ENCODE measurements around the gene CES2.
A peak's percentile ranks its signal among the peaks of the same experiment; 100 is the strongest.

Gene CES2

DNA sequence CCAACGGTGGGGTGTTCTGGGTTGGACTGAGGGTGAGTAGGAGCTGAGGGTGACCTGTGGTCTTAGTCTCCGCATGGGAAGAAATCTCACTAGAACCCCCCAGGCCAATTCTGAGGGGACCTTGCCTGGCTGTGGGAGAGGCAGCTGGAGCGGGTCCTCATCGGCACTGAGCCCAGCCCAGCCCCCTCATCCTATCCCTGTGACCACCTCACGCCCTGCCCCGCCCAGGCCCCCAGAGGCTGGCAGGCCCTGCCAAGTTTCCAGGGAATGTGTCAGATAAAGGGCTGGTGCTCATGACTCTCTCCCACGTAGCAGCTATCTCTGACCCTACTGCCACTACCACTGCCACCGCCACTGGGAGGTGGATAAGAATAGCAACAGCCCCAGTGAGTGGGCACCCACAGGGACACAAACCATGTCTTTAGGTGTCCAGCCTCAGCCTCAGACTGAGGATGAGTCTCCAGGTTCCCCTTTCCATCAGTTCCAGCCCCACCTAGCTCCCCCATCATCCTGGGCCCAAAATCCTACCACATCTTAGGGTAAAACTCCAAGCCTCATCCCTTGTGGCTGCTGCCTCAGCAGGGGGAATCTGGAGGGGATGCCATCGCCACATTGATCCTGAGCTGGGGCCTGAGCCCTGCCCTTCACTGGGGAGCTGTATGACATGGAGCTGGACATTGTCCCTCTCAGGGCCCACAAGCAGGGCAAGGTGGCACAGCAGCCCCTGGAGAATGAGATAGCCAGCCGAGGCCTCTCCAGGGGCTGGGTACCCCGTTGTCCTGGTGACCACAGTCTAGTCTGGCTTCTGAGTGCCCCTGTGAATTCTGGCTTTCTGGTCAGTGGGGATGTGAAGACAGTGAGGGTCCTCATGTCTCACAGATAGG lies 31.5 kb upstream of the CES2 start:
- no peak for DNase-seq

DNA sequence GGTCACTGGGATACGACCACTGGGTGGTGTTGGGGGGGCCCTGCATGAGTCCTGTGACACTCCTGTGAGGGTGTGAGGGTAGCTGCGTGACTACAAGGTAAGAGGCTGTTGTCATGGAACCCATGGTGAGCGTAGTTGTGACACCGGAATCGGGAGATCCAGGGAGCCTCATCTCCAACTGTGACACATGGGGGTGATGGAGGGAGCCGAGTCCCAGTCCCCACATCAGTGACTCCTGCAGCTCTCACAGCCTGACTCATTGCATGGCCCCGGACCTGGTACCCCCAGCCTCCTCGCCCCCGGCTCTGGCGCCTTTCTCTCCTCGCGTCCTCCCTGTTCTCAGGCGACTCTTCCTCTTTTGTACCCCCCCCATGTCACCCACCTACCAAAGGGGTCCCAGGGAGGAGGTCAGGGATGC lies 30.9 kb upstream of the CES2 start:
- DNase-seq: no peak

DNA sequence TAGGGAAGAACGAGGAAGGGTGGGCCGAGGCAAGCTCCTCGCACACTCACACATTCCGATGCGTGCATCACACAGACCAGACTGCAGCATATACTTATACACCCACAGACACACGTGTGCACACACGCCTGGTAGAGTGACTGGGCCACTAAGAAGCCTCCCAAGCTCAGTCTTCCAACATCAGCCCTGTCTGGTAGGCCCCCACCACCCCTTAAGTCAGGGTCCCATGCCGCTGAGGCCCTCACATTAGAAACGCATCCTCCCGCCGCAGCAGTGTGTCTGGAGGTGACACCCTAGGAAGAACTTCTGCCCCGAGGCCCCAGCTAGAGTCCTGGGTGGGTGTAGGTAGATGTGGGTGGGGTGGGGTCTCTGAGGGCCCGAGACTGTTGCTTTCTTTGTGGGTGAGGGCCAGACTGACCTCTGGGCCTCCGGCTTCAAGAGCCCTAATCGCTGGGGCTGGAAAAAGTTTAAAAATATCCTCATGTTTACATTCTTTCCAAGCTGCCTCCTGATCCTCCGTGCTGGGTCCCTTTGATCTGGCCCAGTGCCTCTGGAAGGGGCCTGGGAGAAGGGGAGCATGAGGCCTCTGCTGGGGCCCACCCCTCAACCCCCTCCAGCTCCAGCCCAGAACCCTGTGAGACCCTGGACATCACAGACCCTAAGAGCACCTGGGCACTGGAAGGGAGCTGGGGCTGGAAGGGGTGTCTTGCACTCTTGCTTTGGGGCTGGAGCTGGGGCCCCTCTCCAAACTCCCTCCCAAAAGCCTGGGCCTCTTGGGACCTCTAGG lies 30.3 kb upstream of the CES2 start:
- no peak for DNase-seq

DNA sequence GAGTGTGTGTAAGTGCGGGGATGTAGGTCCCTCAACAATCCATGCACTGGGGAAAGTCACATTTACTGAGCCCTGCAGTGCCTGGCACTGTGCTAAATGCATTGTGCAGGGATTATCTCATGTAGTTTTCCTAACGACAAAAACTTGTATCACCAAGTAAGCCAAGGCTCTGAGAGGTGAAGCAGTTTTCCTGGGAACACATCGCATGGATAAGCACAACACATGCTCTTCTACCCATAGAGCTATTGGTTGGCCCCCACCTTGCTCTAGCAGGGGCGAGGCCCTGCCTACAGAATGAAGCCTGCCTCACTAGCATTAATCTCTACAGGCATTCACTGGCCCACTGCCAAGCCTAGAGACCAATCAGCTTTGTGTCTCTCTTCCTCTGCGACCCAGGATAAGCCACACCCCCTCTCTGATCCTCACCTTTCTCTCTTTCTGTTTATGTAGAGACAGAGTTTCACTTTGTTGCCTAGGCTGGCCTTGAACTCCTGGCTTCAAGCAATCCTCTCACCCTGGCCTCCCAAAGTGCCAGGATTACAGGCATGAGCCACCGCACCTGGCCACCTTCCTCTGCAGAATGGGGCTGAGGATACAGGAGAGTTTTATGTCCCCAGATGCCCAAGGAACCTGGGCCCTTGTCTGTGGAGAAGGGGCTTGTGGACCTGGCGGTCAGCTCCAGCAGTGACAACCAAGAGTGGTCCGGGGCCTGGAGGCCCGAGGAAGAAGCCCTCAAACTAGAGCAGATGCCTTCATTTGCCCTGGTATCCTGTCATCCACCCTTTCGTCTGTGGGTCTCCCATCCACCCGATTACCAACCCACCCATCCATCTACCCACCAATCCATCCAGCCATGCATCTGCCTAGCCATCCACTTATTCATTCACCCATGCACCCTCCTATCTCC lies 29.4 kb upstream of the CES2 start:
- peak; percentile 56 for DNase-seq

DNA sequence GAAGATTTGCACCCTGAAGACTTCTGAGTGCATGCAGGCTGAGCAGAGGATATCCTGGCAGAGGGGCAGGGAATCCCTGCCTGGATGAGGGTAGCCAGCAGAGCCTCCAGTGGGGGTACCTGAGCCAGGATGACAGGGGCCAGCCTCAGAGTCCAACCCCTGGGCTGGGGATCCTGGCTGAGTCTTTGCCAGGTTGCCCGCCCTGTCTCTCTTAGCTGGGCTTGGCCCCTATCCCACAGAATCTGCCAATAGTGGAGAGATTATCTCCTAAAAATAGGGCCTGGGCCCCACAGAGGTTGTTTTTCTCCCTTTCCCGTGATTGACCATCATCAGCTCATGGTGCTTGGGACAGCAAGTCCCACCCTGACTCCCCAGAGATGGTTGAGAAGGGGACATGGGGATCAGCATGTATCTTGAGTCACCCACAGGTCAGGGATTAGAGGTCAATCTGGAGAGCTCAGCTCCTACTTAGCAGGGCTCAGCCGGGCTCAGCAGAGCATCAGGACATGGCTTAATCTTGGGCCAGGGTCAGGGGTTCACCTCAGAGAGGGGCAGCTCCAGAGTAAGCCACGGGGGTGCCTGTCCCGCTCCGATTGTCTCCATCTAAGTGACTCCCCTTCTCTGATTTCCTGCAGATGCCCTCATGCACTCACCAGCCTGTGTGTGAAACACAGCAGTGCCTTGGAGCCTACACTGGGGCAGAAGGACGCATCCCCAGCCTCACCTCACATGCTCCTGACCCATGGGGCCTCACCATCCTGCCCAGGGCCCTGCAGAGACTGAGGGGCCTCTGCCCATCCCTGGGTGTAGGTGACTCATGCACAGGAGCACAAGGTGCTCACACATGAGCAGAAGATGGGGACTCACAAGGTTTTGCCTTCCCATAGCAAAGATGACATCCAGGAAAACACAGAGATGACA lies 28.1 kb upstream of the CES2 start:
- no peak for DNase-seq

DNA sequence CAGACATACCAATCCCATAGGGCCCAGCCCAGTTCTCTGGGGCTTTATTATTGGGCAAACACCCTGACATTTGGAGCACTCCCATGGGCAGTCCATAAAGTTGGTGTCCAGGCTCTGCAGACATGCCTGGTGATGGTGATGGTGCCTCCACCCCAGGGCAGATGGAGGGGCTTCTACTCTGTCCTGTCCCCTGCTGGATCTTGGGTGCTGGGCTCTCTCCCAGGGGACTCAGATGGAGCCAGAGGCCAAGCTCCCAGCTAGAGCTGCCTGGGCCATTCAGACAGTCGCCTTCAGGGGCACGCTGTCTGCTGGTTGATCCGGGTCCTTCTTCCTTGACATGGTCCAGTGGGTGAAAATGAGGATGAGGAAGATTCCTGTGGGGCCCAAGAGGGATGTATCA lies 27.2 kb upstream of the CES2 start:
- DNase-seq: no peak

DNA sequence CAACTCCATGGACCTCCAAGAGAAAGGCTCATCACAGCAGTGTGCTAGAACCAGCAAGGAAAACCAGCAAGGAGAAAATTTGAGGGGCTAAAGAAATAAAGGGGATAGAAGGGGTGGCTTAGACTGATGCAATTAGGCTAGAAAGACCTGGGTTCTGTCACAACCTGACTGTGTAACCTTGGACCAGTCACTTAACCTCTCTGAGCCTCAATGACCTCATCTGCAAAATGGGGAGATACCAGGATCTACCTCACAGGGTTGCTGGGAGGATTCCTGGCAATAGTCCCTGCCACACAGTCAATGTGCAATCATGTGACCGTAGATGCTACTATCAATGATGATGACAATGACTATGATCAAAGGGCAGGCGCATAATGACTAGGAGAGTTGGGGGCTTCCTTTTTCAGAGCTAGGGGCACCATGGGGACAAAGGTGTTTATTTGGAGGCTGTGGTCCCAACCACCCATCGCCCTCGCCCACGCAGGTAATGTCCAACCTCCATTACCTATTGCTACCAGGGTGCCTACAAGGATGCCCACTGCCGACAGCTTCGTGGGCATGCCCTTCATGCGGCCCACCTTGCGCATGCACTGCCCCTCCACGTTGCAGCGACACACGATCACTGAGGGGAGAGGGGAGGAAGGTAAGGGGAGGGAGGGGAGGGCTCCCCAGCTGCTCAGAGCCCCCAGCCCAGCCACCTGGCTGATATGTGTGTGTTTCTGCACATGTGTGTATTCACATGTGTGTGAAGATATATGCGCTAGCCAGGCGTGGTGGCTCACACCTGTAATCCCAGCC lies 26.4 kb upstream of the CES2 start:
- no peak for DNase-seq

DNA sequence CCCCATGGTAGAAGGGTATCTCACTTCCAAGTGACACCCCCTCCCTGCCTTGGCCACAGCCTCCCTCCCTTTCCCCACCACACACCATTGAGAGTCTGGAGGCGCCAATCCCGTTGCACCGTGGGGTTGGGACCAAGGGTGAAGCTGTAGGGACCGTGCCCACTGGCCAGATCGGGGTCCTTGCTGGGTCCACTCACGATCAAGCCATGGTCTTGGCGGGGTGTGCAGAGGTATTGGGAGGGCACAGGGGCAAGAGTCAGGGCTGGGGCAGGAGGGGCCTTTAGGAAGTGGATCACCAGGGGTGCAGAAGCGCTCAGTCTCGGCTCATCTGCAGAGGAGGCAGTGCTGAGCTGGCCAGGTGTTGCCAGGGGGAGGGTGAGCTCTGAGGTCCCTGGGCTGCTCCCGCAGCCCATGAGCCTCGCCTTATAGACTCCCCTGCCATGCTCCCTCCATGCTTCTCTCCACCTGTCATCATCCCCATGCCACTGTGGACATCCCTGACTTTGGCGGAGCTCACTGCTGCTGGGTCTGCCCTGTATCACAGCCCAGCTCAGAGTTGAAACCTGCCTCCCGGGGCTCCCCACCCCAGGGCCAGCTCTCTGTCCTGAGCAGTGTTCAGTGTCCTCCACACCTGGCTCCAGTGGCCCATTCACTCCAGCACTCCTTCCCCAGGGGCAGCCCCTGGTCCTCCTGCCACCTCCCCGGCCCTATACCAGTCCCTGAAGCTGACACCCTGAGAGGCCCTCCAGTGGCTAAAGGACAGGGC lies 25.0 kb upstream of the CES2 start:
- no peak for DNase-seq

DNA sequence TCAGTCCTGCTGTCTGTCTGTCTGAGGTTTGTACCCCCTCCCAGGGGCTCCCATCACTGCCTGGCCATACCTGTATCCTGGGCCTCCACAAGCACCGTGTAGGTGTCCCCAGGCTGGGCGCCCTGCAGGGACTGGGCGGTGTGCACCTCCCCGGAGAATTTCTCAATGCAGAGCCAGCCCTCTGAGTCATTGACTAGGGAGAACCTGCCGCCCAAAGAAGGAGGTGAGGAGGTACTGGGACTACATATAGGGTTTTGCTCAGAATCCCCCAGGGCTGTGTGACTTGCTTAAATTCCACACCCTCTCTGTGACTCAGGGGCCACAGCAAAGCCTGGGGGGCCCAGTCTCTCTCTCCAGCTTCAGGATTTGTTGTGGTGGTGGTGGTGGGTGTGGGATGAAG lies 24.2 kb upstream of the CES2 start:
- no peak for DNase-seq

DNA sequence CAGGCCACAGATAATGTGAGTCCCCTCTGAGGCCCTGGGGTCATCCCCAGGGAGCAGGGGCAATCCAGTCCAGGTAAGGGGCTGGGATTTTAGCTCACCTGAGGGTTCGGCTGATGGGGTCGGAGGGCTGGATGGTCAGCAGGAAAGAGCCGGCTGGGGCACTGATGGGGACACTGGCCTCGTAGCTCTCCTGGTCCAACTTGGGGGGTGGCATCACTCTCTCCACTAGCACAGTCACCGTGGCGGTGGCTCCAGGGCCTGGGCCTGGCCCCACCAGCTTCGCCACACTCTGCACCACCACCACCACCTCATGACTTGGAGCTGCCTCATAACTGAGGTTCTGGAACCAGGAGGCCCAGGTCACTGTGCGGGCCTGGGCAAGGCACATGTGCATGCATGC lies 23.5 kb upstream of the CES2 start:
- no peak for DNase-seq

DNA sequence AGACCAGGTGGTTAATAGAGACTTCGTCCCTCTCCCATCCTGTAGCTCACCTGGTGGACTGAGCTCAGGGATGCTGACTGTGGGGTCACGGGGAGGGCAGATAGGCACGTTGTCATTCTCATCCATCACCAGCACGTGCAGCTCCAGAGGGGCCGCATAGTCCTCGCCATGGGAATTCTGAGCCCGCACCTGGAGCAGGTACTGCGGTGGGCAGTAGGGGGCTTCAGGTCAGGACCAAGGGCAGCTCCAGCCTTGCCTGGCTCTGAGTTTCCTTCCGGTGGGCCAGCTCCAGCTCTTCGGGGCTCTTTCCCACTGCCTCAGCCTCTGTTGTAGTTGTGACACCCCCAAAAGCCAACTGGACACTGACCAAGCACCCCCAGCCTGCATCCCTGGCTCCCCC lies 22.2 kb upstream of the CES2 start:
- no peak for DNase-seq

DNA sequence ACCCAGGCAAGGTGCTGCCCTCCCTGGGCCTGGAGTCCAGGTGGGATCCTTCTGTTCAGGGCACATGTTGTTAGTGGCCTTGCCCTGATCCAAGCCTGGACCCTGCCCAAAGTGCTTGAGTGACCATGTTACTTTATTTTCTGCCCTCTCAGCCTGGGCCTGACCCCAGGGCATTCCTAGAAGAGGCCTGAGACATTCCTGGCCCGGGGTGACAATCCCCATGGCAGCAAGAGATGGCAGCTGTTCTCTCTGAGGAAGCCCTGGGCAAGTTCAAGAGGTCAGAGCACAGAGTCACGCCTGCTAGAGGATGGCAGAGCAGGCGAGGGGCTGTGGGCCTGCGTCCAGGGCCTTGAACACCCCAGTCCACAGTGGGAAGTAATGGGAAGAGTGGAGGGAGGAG lies 21.6 kb upstream of the CES2 start:
- DNase-seq: no peak

DNA sequence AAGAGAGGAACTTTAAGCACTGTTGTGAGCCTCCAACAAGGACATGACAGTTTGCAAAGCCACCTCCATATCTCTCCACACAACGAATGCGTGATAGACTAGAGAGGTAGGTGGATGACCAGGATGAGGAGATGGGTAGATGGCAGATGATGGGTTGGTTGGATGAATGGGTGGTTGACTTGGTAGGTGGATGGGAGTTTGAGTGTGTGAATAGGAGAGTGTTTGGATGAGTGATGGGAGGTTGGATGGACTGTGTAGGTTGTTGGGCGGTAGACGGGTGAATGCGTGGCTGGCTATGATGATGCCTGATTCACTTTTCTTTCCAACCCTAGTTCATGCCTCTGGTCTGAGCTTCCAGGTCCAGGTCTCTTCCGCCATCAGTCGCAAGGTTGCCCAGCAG lies 20.8 kb upstream of the CES2 start:
- no peak for DNase-seq

DNA sequence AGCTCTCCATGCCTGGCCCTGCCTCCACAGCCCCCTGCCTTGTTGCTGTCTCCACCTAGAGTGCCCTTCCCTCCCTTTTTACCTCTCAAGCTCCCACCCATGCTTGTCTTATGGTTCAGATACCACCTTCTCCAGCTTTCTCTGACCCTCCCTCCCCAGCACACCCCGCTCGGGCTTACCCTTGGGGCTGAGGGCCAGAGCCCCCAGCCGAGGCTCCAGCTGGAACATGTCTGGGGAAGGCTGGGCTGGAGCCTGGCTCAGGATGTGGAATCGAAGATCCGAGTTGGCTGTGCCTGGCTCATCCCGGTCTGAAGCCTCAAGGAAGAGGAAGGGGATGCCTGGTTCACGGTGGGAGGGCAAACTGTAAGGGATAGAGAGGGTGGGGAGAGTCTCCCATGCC lies 20.3 kb upstream of the CES2 start:
- DNase-seq: no peak

DNA sequence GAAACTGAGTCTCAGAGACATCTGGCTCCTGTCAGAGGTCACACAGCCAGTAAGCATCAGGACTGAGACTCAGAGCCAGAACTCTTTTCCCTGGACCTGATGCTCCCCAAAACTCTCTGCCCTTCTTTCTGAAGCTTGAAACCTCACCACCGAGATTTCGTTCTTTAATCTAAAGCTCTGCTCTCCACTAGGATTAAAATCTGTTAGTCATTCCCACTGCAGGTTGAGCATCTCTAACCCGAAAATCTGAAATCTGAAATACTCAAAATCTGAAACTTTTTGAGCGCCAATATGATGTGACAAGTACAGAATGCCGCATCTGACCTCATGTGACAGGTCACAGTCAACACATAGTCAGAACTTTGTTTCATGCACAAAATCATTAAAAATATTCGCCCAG lies 18.8 kb upstream of the CES2 start:
- DNase-seq: no peak

DNA sequence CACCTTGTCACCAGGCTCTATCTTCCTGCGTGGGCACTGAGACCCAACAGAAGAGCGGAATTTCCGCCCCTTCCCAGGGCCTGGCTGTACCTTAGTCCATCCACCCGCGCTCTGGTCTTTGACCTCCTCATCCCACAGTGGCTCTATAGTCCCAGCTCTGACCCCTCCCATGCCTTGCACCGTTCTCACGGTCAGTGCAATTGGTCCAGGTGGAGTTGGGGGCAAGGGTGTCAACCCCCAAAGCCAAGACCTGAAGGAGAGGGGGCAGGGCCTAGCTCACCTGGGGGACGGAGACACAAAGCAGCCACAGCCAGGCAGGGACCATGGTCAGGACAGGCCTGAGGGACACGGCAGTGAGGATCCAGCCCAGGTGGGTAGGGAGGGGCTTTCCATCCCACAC lies 17.6 kb upstream of the CES2 start:
- no peak for DNase-seq

DNA sequence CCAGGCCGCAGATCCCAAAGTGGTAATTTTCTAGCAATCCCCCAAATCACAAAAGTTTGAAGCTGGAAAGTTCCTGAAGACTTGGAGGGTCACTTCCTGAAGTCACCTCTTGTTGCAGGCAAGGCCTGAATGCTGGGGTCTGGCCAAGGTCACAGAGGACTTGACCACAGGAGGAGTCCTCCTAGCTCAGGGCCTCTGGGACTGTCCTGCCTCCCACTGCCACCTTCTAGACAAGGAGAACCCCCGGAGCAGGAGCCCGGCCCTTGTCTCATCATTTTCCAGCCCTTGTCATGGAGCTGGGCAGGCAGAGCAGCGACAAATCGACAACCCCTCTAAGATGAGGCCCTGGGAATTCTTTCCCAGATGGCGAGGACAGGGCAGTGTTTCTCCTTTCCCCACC lies 17.0 kb upstream of the CES2 start:
- DNase-seq: no peak

DNA sequence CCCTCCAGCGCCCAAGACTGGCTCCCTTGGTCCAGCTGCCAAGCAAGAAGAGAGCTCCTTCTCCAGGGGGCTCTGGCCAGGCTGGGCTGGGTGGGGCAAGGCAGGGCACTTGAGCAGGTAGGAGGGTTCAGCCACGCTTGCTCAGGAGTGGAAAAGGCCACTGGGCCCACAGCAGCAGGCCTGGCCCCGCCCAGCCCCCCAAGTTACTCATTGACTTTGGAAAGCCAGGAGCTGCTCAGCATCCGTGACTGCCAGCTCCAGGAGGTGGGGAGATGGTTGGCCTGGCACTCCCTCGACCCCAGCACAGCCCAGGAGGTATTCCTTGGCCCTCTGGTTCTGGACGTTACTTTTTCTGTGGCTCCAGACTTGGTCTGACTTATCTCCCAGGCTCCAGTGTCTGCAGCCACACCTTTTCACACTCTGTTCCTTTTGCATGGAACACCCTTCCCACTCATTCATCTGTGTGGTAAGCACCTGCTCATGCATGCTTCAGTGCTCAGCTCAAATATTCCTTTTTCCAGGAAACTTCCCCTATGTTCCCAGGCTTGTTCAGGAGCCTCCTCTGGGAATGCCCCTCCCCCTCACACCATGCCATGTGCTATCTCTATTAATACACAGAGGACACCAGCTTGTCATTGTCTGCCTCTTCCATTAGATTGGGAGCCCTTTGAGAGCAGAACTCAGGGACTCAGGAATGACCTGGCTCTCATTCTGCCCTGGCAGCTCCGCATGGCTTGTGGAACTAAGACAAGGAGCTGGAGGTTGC lies 16.3 kb upstream of the CES2 start, which contains the start of gene CDH16:
Gene CDH16 (minus strand): TSS at position 83 of the 766 bp plus-strand sequence. CDS start 820 bp downstream, outside the sequence.
- no peak for DNase-seq

DNA sequence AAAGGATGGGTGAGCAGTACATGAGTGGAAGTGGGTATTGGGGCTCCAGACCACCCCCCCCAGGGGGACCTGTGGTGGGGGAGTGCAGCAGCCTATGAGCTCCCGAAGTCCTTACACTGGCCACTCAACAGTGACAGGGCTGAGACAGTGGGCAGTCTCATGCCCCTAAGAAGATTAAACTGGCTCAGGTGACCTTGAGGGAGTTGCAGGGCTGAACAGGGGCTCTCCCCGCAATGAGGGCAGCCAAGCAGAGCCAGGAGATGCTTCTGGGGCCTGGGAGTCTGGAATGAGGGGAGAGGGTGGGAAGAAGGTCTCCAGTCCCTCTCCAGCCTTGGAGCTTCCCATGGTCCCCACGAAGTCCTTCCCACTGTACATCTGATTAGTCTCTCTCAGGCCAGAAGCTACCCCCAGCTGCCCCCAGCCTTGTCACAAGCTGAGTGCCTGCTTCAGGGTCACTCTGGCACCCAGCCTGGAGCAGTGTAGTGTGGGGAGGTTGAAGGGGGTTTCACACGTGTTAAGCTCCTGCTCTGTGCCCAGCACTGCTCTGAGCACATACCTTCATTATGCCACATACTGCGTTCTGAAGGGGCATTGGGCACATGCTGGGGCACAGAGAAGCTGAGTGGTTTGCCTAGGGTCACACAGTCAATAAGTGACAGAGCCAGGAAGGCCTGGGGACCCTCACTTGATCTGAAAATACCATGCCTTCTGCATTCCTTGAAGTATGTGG lies 15.6 kb upstream of the CES2 start:
- DNase-seq: no peak
